Adrenal gland (tissue), 12 donors: Measurements from ENCODE around the gene COL4A1. TPM values are rescaled to one million over a fixed set of nuclear protein-coding genes. Genes with fewer than 3 reads are reported as not detected.

ENCODE experiments used
- DNase-seq, 7 donors: peaks; one replicate each; pipeline ENCODE4 v3.0.0-alpha.2; 2019 to 2020
- H3K27ac ChIP-seq, 5 donors: fragments of 200-600 bp; sonication (generic) in 4 of 5; 1 replicate in 3 of 5; 2 replicates in 2 of 5; pipeline versions ENCODE4 v1.5.1 to v1.8.0; 2016 to 2020; ENCODE audit warnings: mild to moderate bottlenecking in 1 of 5
- H3K27me3 ChIP-seq: fragments of 200-600 bp; 2 replicates; pipeline ENCODE4 v1.8.0; 2021
- H3K36me3 ChIP-seq, 2 donors: fragments of 200-600 bp; replicated peaks in 1 of 2; 1 replicate in 1 of 2; 2 replicates in 1 of 2; pipeline versions ENCODE4 v1.5.1 to v1.8.0; 2018 to 2022
- H3K4me1 ChIP-seq, 2 donors: fragments of 200-600 bp; replicated peaks in 1 of 2; 1 replicate in 1 of 2; 2 replicates in 1 of 2; pipeline versions ENCODE4 v1.5.1 to v1.8.0; 2018 to 2021
- H3K4me3 ChIP-seq, 4 donors: fragments of 200-600 bp; sonication (generic) in 3 of 4; one replicate each; pipeline ENCODE4 v1.5.1; 2016 to 2018
- H3K9me3 ChIP-seq, 3 donors: fragments of 200-600 bp; sonication (generic) in 1 of 3; replicated peaks in 1 of 3; 1 replicate in 2 of 3; 2 replicates in 1 of 3; pipeline versions ENCODE4 v1.5.1 to v1.8.0; 2016 to 2021
- POLR2A ChIP-seq, 2 donors: fragments of 450-650 bp; IDR thresholded peaks; one replicate each; pipeline ENCODE4 v1.6.1; 2017; ENCODE audit warnings: antibody characterized with exemption in 2 of 2, mild to moderate bottlenecking in 2 of 2, moderate library complexity in 1 of 2
- WGBS, 4 donors: extraction: QIAGEN DNeasy Blood & Tissue Kit in 2 of 4; methylation state at CpG; one replicate each; pipeline versions ENCODE4 v1.1.5 to v1.1.7; 2013 to 2017; 5-methylcytosine and 5-hydroxymethylcytosine counted together
- intact Hi-C, 2 donors: fragments of 100-400 bp; cut with DNase I; formaldehyde crosslinking; loops; one replicate each; pipeline versions ENCODE4 v1.14.1 to v1.15.0; 2022 to 2023
- polyA plus RNA-seq, 3 donors: library from polyadenylated mRNA; stranded (reverse); fragments of 200-250 nt in 2 of 3; fragments of 350-450 nt in 1 of 3; fragmentation: Illumina TruSeq in 1 of 3; extraction: RNeasy Lipid Tissue Mini Kit (QIAGEN cat#74804) in 1 of 3; gene quantifications; one replicate each; pipeline ENCODE4 v1.2.3, GENCODE V29; 2013 to 2014
- total RNA-seq, 9 donors: library from RNA; depleted of rRNA in 4 of 9; stranded (reverse); fragments of >200 nt in 4 of 9; fragments of 120-200 nt in 1 of 9; fragmentation: NEBNext Ultra II Directional in 1 of 9; extraction: Animal tissue kit (Norgen Biotek cat#: 25700) in 1 of 9; gene quantifications; one replicate each; pipeline versions ENCODE4 v1.1.0 to v1.2.4, GENCODE V29; 2013 to 2023
- TF ChIP-seq, protein P1 (sequence below), 6 experiments: fragments of 450-650 bp in 4 of 6; fragments of 200-600 bp in 2 of 6; sonication (generic) in 1 of 6; IDR thresholded peaks; 1 replicate in 5 of 6; 2 replicates in 1 of 6; pipeline versions ENCODE4 v1.5.1 to v1.8.0; 2016 to 2021; ENCODE audit warnings: antibody characterized with exemption in 6 of 6, mild to moderate bottlenecking in 2 of 6, moderate library complexity in 1 of 6
- donor health status: healthy with polysubstance abuse.
- donor health status: Bipolar disorder and iron deficiency.
- donor health status: DM: yes; HTN: yes; CAD: no.
- donor health status: DM: no; HTN: no; CAD: no.
- donor health status: DM: no; HTN: no; CAD: no.
- donor health status: DM: yes; HTN: yes; CAD: no.

COL4A1 gene
- total and polyA plus RNA-seq, 12 donors, result 62.4 to 364 (median 183) TPM

DNA sequence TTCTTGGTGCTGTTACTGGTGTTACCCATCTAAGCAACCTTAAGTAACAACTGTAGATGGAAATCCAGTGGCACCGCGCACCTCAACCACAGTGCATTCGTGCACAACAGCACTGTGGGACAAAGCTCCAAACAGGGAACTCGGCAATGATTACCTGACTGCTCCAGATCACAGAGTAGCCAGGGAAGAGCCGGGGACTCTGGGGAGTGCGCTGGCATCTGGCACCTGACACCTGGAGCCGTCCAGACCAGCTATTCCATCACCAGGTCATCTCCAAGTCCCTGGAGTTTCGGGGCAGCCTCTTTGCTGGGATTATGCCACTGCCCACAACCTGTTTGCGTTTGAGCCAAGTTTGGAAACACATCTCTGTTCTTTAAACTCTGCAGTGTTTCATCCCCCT is 62.0 kb downstream of the COL4A1 start:
- TF ChIP-seq POLR2A (IDR thresholded peaks at IDR 0.05), result no peak
- TF ChIP-seq, protein P1, sequence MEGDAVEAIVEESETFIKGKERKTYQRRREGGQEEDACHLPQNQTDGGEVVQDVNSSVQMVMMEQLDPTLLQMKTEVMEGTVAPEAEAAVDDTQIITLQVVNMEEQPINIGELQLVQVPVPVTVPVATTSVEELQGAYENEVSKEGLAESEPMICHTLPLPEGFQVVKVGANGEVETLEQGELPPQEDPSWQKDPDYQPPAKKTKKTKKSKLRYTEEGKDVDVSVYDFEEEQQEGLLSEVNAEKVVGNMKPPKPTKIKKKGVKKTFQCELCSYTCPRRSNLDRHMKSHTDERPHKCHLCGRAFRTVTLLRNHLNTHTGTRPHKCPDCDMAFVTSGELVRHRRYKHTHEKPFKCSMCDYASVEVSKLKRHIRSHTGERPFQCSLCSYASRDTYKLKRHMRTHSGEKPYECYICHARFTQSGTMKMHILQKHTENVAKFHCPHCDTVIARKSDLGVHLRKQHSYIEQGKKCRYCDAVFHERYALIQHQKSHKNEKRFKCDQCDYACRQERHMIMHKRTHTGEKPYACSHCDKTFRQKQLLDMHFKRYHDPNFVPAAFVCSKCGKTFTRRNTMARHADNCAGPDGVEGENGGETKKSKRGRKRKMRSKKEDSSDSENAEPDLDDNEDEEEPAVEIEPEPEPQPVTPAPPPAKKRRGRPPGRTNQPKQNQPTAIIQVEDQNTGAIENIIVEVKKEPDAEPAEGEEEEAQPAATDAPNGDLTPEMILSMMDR (IDR thresholded peaks at IDR 0.05), result no peak
- WGBS, 4 donors, result 81 to 96% (median 91%) methylated on average over 7 to 9 of the region's 9 CpGs
- intact Hi-C loops, result loop anchor here in 1 of 2 donors (10.0 kb wide), 1 partner anchor 60 kb away; the partner anchor contains the start of genes COL4A1 and COL4A2

DNA sequence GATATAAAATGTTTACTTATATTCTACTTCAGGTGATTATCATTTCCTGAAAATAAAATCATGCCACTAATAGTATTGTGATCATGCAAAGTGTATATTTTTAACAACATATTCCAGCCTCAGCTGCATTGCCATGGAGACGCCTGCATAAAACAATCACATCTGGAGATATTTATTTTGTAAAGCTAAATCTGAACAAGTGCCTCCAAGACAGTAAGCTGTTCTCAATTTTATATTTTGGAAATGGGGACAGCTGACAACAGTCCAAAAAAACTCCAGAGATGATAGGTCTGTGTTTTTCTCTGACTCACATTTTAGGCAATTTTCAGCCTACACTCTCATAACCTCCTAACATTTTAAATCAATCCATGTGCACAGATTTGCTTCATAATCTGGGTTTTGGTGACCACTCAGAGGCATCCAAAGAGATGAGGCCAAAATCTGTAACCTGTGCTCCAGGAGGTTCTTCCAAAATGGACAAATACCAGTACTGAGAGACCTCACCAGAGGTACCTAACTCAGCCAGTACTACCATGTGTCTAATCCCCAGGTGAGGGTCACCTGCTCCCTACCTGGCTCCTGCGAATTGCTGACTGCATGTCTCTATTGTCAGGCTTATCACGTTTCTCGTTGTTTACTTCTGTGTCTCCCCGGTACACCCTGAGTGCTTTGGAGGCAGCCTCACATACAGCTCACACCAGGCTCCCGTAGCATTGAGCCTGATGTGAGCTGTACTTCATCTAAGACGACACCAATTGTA is 62.7 kb downstream of the COL4A1 start:
- 72 to 92% (median 88%) methylated on average over 7 of the region's 7 CpGs for WGBS, 4 donors
- intact Hi-C loops, result loop anchor here in 1 of 2 donors (10.0 kb wide), 1 partner anchor 61 kb away; the partner anchor contains the start of genes COL4A1 and COL4A2
- no peaks in the 10 kb centered on the region for H3K36me3 ChIP-seq
- peak in 2 of 7 donors; percentile 14 to 45 for DNase-seq
- TF ChIP-seq, protein P1 (IDR thresholded peaks at IDR 0.05), result no peak
- TF ChIP-seq POLR2A (IDR thresholded peaks at IDR 0.05), result no peak
- no peaks in the 10 kb centered on the region for H3K27me3 ChIP-seq
- no peaks in the 10 kb centered on the region for H3K9me3 ChIP-seq
- H3K4me1 ChIP-seq, result peaks cover 0 to 31% of the 10 kb centered on the region in 2 donors
- H3K27ac ChIP-seq, result peak overlapping the region in 2 of 5 donors; percentile 29 to 72
- no peak overlapping the region for H3K4me3 ChIP-seq

More for the DNA sequence above, 62.0 kb downstream of the COL4A1 start:
- DNase-seq, result peak in 2 of 7 donors; percentile 19 to 42
- peak overlapping the region in 1 of 5 donors; percentile 72 for H3K27ac ChIP-seq
- H3K27me3 ChIP-seq, result no peaks in the 10 kb centered on the region
- no peaks in the 10 kb centered on the region for H3K9me3 ChIP-seq
- H3K4me1 ChIP-seq, result peaks cover 0 to 38% of the 10 kb centered on the region in 2 donors
- H3K36me3 ChIP-seq, result no peaks in the 10 kb centered on the region
- no peak overlapping the region for H3K4me3 ChIP-seq

DNA sequence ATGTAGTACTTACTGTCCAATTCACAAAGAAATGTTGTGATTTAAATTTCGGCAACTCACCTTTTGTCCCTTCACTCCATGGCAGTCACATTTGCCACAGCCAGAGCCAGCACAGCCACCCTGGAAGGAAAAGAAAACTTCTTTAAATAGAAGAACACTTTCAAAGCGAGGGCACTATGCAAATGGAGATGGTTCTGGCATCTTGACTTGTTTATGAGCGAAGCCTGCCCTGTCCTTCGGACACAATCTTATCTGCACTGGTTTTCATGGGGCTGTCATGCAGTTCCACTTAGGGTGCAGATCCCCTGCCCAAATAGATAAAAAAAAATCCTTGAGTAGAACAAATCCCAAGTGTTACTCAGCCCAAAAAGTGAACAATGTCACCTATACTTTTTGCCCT is 64.3 kb downstream of the COL4A1 start:
- Histone ChIP-seq H3K27me3 (no peaks in the 10 kb centered on the region), H3K36me3 (no peaks in the 10 kb centered on the region), H3K4me1 (peaks cover 0 to 47% of the 10 kb centered on the region in 2 donors), H3K9me3 (no peaks in the 10 kb centered on the region), H3K4me3 (no peak overlapping the region), H3K27ac (no peak overlapping the region)
- intact Hi-C loops, result loop anchor here in 1 of 2 donors (10.0 kb wide), 1 partner anchor 62 kb away; the partner anchor contains the start of genes COL4A1 and COL4A2
- 55 to 68% (median 63%) methylated on average over 4 of the region's 4 CpGs for WGBS, 4 donors
- TF ChIP-seq POLR2A (IDR thresholded peaks at IDR 0.05), result no peak
- TF ChIP-seq, protein P1 (IDR thresholded peaks at IDR 0.05), result no peak
- no peak for DNase-seq

DNA sequence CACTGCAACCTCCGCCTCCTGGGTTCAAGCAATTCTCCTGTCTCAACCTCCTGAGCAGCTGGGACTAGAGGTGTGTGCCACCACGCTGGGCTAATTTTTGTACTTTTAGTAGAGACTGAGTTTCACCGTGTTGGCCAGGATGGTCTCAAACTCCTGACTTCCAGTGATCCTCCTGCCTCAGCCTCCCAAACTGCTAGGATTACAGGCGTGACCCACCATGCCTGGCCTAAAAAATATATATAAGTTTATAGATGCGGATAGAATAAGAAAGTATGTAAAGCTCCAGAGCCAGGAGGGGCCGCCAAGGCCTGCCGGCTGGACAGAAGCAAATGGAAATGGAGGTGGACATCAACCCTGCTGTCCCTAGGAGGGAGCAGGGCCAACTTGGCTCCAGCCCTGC is 66.0 kb downstream of the COL4A1 start:
- H3K36me3 ChIP-seq, result peaks cover 0 to 4% of the 10 kb centered on the region in 2 donors
- no peak overlapping the region for H3K4me3 ChIP-seq
- WGBS, 4 donors, result 88 to 96% (median 94%) methylated on average over 7 of the region's 7 CpGs
- TF ChIP-seq, protein P1 (IDR thresholded peaks at IDR 0.05), result no peak
- no peak for TF ChIP-seq POLR2A (IDR thresholded peaks at IDR 0.05)
- no peak overlapping the region for H3K27ac ChIP-seq
- H3K27me3 ChIP-seq, result no peaks in the 10 kb centered on the region
- intact Hi-C loops, result loop anchor here in 1 of 2 donors (10.0 kb wide), 1 partner anchor 64 kb away; the partner anchor contains the start of genes COL4A1 and COL4A2
- H3K4me1 ChIP-seq, result peaks cover 0 to 35% of the 10 kb centered on the region in 2 donors
- DNase-seq, result peak in 1 of 7 donors; percentile 12
- no peaks in the 10 kb centered on the region for H3K9me3 ChIP-seq
